Stimulated activated naive CD8-positive, alpha-beta T cell treated with anti-CD3 and anti-CD28 coated beads, Interleukin-15, Interleukin-2, amounts not matched to agents 100 ng/mL and 50 ng/mL, for 24 hours (primary cell): ENCODE measurements around the gene LPP.

Experiments used
- H3K27ac Mint-ChIP-seq: one replicate; pipeline ENCODE4 v1.8.0; 2021; ENCODE audit warnings: mild to moderate bottlenecking, mixed read lengths
- H3K27me3 Mint-ChIP-seq: one replicate; pipeline ENCODE4 v1.8.0; 2021; ENCODE audit warnings: mixed read lengths
- H3K36me3 Mint-ChIP-seq: one replicate; pipeline ENCODE4 v1.8.0; 2021; ENCODE audit warnings: low read depth, mixed read lengths
- H3K4me1 Mint-ChIP-seq: one replicate; pipeline ENCODE4 v1.8.0; 2021; ENCODE audit warnings: low read depth, mixed read lengths
- H3K4me3 Mint-ChIP-seq: one replicate; pipeline ENCODE4 v1.8.0; 2021; ENCODE audit warnings: mild to moderate bottlenecking, mixed read lengths
- H3K9me3 Mint-ChIP-seq: one replicate; pipeline ENCODE4 v1.8.0; 2021; ENCODE audit warnings: mixed read lengths

The LPP gene

GRCh38 chr3:188207941-188208515, 54.1 kb downstream of the LPP start:
- no peaks in the 10 kb centered on the region for H3K9me3 Mint-ChIP-seq
- no peak overlapping the region for H3K27ac Mint-ChIP-seq
- H3K27me3 Mint-ChIP-seq = no peaks in the 10 kb centered on the region
- H3K36me3 Mint-ChIP-seq = peaks cover 22% of the 10 kb centered on the region
- H3K4me3 Mint-ChIP-seq = no peak overlapping the region
- H3K4me1 Mint-ChIP-seq = peaks cover 8% of the 10 kb centered on the region

GRCh38 chr3:188208516-188208981, 54.6 kb downstream of the LPP start:
- no peaks in the 10 kb centered on the region for H3K27me3 Mint-ChIP-seq
- no peak overlapping the region for H3K4me3 Mint-ChIP-seq
- peaks cover 11% of the 10 kb centered on the region for H3K4me1 Mint-ChIP-seq
- H3K27ac Mint-ChIP-seq = no peak overlapping the region
- H3K9me3 Mint-ChIP-seq = no peaks in the 10 kb centered on the region
- H3K36me3 Mint-ChIP-seq = peaks cover 22% of the 10 kb centered on the region

GRCh38 chr3:188209034-188209433, 55.1 kb downstream of the LPP start:
- peaks cover 22% of the 10 kb centered on the region for H3K36me3 Mint-ChIP-seq
- no peak overlapping the region for H3K4me3 Mint-ChIP-seq
- no peak overlapping the region for H3K27ac Mint-ChIP-seq

GRCh38 chr3:188209740-188210139, 55.8 kb downstream of the LPP start:
- H3K27me3 Mint-ChIP-seq = no peaks in the 10 kb centered on the region
- no peaks in the 10 kb centered on the region for H3K9me3 Mint-ChIP-seq
- peaks cover 22% of the 10 kb centered on the region for H3K36me3 Mint-ChIP-seq
- H3K4me1 Mint-ChIP-seq = peaks cover 21% of the 10 kb centered on the region
- no peak overlapping the region for H3K27ac Mint-ChIP-seq
- no peak overlapping the region for H3K4me3 Mint-ChIP-seq

More at GRCh38 chr3:188209034-188209433, 55.1 kb downstream of the LPP start:
- H3K4me1 Mint-ChIP-seq = peaks cover 16% of the 10 kb centered on the region
- H3K27me3 Mint-ChIP-seq = no peaks in the 10 kb centered on the region
- no peaks in the 10 kb centered on the region for H3K9me3 Mint-ChIP-seq

GRCh38 chr3:188211476-188211875, 57.5 kb downstream of the LPP start:
- Mint-ChIP-seq H3K36me3 (peaks cover 18% of the 10 kb centered on the region), H3K4me3 (no peak overlapping the region), H3K27ac (peak overlapping the region; percentile 23), H3K4me1 (peaks cover 27% of the 10 kb centered on the region), H3K9me3 (no peaks in the 10 kb centered on the region), H3K27me3 (no peaks in the 10 kb centered on the region)

GRCh38 chr3:188212308-188212969, 58.5 kb downstream of the LPP start:
- Mint-ChIP-seq H3K4me1 (peaks cover 33% of the 10 kb centered on the region), H3K36me3 (peaks cover 18% of the 10 kb centered on the region), H3K27ac (no peak overlapping the region), H3K4me3 (no peak overlapping the region), H3K27me3 (no peaks in the 10 kb centered on the region), H3K9me3 (no peaks in the 10 kb centered on the region)

GRCh38 chr3:188214442-188214841, 60.5 kb downstream of the LPP start:
- H3K27ac Mint-ChIP-seq = peak overlapping the region; percentile 17
- peaks cover 13% of the 10 kb centered on the region for H3K36me3 Mint-ChIP-seq
- H3K9me3 Mint-ChIP-seq = no peaks in the 10 kb centered on the region
- no peaks in the 10 kb centered on the region for H3K27me3 Mint-ChIP-seq
- no peak overlapping the region for H3K4me3 Mint-ChIP-seq
- peaks cover 35% of the 10 kb centered on the region for H3K4me1 Mint-ChIP-seq

GRCh38 chr3:188215129-188215528, 61.2 kb downstream of the LPP start:
- no peaks in the 10 kb centered on the region for H3K9me3 Mint-ChIP-seq
- H3K4me1 Mint-ChIP-seq = peaks cover 35% of the 10 kb centered on the region
- H3K4me3 Mint-ChIP-seq = no peak overlapping the region
- H3K27ac Mint-ChIP-seq = no peak overlapping the region
- no peaks in the 10 kb centered on the region for H3K27me3 Mint-ChIP-seq
- H3K36me3 Mint-ChIP-seq = peaks cover 13% of the 10 kb centered on the region

GRCh38 chr3:188217011-188217463, 63.1 kb downstream of the LPP start:
- Mint-ChIP-seq H3K9me3 (no peaks in the 10 kb centered on the region), H3K36me3 (peaks cover 9% of the 10 kb centered on the region), H3K4me1 (peaks cover 32% of the 10 kb centered on the region), H3K27ac (peak overlapping the region; percentile 3), H3K4me3 (no peak overlapping the region), H3K27me3 (no peaks in the 10 kb centered on the region)

- H3K9me3 Mint-ChIP-seq = no peaks in the 10 kb centered on the region
- no peak overlapping the region for H3K27ac Mint-ChIP-seq
- H3K27me3 Mint-ChIP-seq = no peaks in the 10 kb centered on the region
- H3K4me3 Mint-ChIP-seq = no peak overlapping the region
- peaks cover 9% of the 10 kb centered on the region for H3K36me3 Mint-ChIP-seq
- H3K4me1 Mint-ChIP-seq = peaks cover 32% of the 10 kb centered on the region
Measured at GRCh38 chr3:188217726-188218125, 63.8 kb downstream of the LPP start.

GRCh38 chr3:188218603-188219002, 64.6 kb downstream of the LPP start:
- H3K27ac Mint-ChIP-seq = no peak overlapping the region
- no peaks in the 10 kb centered on the region for H3K9me3 Mint-ChIP-seq
- no peak overlapping the region for H3K4me3 Mint-ChIP-seq
- H3K36me3 Mint-ChIP-seq = peaks cover 10% of the 10 kb centered on the region
- H3K4me1 Mint-ChIP-seq = peaks cover 28% of the 10 kb centered on the region
- H3K27me3 Mint-ChIP-seq = no peaks in the 10 kb centered on the region

- Mint-ChIP-seq H3K4me3 (no peak overlapping the region), H3K36me3 (peaks cover 15% of the 10 kb centered on the region), H3K27ac (no peak overlapping the region), H3K27me3 (no peaks in the 10 kb centered on the region), H3K4me1 (peaks cover 23% of the 10 kb centered on the region), H3K9me3 (no peaks in the 10 kb centered on the region)
Measured at GRCh38 chr3:188219147-188219546, 65.2 kb downstream of the LPP start.

GRCh38 chr3:188220097-188220788, 66.3 kb downstream of the LPP start:
- peaks cover 24% of the 10 kb centered on the region for H3K36me3 Mint-ChIP-seq
- no peaks in the 10 kb centered on the region for H3K27me3 Mint-ChIP-seq
- H3K4me1 Mint-ChIP-seq = peaks cover 18% of the 10 kb centered on the region
- no peaks in the 10 kb centered on the region for H3K9me3 Mint-ChIP-seq
- no peak overlapping the region for H3K4me3 Mint-ChIP-seq
- no peak overlapping the region for H3K27ac Mint-ChIP-seq

GRCh38 chr3:188220988-188221818, 67.2 kb downstream of the LPP start:
- H3K4me3 Mint-ChIP-seq = no peak overlapping the region
- peaks cover 28% of the 10 kb centered on the region for H3K36me3 Mint-ChIP-seq
- no peaks in the 10 kb centered on the region for H3K27me3 Mint-ChIP-seq
- H3K27ac Mint-ChIP-seq = no peak overlapping the region
- H3K9me3 Mint-ChIP-seq = no peaks in the 10 kb centered on the region
- peaks cover 15% of the 10 kb centered on the region for H3K4me1 Mint-ChIP-seq
